ENCODE data around the gene MTAP.

- TF ChIP-seq CTCF (IDR thresholded peaks at IDR 0.05; ENCODE audit: borderline replicate concordance, extremely low read depth, low read length, poor library complexity, severe bottlenecking) (no peak), EZH2 (IDR thresholded peaks at IDR 0.05; ENCODE audit: borderline replicate concordance, low read depth, low read length, severe bottlenecking) (no peak)
Observed at GRCh38 chr9:21943464-21943863, 141.0 kb downstream of the MTAP start.
